Stimulated activated CD8-positive, alpha-beta memory T cell treated with anti-CD3 and anti-CD28 coated beads, Interleukin-7, amount 100 ng/mL, for 48 hours (primary cell): ENCODE data around the gene ABCC2.
"Not testable (repeated sequence)": the region's sequence is repeated elsewhere in the genome, so short reads cannot be mapped to it uniquely, and the experiment has no call there.

Experiments
- DNase-seq, 2 donors: peaks; one replicate each; pipeline ENCODE4 v3.0.0-alpha.2; 2020; ENCODE audit warnings: low read depth in 1 of 2; ENCODE audit errors: extremely low read depth in 1 of 2

Gene ABCC2

DNA sequence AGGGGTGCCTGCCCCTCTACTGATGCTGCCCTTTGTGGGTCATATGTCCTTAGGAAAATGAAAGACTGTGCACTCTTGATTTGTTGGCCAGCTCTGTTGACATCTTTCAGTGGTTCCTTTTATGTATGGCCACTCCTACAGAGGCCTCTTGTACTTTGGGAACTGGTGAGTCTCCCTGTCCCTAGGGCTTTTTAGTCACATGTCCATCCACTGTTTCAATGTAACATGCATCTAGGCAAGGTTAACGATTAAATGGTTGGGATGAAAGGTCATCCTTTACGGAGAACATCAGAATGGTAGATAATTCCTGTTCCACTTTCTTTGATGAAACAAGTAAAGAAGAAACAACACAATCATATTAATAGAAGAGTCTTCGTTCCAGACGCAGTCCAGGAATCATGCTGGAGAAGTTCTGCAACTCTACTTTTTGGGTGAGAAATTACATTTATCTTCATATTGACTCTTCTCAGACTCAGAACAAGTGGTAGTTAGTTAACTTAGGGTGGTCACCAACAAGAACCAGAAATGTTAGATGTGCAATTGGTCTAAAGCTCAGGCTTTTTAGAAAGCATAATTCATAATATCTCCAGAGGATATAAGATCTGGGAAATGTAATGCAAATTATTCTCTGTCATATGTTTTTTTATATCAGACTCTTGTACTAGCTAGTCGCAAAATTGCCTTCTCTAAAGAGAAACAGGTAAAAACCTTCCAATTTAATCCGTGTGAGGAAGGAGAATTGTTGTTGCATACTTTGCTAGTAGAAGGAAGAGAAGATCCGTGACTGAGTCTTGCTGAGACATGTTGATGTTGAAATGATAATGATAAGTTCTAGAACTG is at the start of gene ABCC2:
TSS of gene ABCC2 (plus strand) at position 194 of the 840 bp plus-strand sequence. CDS start at position 399, 205 bp downstream.
- DNase-seq, result no peak

DNA sequence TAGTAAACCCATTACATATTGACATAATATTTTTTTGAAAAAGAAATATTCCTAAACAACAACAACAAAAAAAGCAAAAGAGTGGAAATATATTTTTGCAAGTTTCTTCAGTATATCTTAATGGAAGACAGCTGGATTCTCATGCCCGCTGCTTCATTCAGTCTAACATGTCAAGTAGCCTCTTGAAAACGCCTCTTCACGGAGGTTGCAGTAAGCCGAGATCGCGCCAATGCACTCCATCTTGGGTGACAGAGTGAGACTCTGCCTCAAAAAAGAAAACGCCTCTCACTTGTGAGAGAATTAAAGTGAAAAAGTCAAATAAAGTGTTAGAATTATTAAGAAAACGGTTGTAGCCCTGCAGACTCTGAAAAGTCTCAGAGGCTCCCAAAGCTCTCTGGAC is 49.1 kb upstream of the ABCC2 start:
- DNase-seq, result no peak

DNA sequence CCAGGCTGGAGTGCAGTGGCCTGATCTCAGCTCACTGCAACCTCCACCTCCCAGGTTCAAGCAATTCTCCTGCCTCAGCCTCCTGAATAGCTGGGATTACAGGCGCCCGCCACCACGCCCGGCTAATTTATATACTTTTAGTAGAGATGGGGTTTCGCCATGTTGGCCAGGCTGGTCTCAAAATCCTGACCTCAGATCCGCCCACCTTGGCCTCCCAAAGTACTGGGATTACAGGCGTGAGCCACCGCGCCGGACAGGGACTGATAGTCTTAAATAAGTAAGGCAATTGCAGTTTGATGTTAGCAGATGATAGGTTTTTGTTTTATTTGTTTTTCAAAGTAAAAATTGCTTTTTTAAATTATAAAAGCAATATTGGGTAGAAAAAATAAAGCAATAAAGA is 48.3 kb upstream of the ABCC2 start:
- DNase-seq, result not testable (repeated sequence)

DNA sequence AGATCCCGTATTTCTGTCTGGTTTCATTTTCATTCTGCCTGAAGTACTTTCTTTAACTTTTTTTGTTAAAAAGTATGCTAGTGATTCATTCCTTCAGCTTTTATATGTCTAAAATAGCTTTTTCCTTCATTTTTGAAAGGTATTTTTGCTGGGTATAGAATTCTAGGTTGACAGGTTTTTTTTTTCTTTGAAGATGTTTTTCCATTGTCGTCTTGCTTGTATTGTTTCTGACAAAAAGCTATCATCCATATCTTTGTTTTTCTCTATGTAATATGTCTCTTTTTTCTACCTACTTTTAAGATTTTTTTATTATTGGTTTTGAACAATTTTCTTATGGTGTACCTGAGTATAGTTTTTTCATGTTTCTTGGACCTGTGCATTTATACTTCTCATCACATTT is 42.2 kb upstream of the ABCC2 start:
- no peak for DNase-seq

DNA sequence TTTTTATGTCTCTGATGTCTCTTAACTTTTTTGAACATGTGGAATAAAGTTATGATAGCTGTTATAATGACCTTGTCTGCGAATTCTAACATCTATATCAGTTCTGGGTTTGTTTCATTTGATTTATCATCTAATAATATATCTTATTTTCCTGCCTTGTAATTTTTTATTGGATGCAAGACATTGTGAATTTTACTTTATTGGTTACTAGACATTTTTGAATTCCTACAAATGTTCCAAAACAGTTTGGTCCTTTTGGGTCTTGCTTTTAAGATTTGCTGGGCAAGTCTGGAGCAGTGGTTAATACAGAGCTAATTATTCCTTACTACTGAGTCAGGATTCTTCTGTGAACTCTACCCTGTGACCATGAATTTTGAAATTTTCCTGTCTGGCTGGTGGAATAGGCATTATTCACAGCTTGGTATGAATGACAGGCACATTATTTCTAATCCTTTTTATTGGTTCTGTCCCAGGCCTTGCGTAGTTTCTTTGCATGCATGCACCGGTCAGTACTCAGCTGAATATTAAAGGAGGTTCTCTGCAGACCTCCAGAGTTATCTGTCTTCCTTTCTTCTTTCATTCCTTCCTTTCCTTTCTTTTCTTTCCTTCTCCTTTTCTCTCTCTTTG is 41.4 kb upstream of the ABCC2 start:
- DNase-seq, result no peak

DNA sequence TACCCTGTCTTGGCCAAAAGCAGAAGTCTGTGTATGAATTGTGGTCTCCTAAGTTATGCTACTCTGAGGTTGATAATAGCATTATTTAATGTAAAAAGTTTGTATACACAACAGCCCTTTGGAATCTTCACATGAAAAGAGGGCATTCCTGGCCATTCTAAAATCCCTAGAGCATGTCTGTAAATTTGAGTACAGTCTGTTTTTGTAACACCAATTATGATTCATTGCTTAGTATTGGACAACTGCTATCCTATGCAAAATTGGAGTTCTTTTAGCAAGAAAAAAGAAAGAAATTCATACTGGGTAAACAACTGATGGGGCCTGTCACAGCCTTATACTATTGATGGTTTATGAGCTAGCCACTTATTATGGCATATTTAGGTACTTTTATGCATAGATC is 40.2 kb upstream of the ABCC2 start:
- DNase-seq, result no peak

DNA sequence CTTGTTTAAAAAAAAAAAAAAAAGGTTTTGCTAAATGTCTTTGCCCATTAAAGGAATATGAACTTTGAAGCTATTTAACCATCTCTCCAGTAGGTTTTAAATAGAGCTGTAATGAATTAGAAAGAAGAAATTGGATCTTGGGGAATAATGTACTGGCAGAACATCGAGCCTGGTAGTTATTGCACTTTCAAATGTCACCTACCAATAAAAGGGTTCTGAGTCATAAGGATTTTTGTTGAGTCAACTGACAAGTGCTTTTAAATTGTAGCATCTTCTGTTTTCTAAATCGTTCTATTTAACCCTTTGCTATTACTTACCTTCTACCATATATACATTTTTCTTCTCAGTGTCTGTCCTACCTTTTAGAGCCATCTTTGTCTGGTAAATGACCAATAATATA is 39.7 kb upstream of the ABCC2 start:
- no peak for DNase-seq

DNA sequence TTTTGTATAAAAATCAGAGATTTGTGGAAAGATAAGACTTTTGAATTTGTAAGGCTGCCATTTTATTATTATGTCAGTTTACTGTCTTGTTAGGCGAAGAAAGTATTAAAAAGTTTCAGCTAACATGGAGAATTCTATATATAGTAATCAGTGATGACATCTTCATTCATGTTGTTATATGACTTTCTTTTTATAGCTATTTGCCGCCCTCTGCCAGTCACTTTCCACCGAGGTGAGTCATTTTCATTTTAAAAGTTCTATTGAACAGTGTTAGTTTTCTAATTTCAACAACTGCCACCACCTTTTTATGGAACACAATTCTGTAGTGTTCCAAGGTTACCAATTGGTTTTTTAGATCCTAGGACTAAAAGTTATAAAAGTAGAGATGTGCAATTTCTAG is 38.6 kb upstream of the ABCC2 start:
- DNase-seq, result no peak

DNA sequence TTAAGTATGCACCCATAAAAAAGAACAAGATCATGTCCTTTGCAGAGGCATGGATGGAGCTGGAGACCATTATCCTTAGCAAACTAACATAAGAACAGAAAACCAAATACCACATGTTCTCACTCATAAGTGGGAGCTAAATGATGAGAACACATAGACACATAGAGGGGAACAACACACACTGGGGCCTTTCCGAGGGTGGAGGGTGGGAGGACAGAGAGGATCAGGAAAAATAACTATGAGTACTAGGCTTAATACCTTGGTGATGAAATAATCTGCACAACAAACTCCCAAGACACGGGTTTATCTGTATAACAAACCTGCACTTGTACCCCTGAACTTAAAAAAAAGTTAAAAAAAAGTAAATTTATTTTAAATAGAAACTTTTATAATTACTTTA is 36.3 kb upstream of the ABCC2 start:
- DNase-seq, result not testable (repeated sequence)

DNA sequence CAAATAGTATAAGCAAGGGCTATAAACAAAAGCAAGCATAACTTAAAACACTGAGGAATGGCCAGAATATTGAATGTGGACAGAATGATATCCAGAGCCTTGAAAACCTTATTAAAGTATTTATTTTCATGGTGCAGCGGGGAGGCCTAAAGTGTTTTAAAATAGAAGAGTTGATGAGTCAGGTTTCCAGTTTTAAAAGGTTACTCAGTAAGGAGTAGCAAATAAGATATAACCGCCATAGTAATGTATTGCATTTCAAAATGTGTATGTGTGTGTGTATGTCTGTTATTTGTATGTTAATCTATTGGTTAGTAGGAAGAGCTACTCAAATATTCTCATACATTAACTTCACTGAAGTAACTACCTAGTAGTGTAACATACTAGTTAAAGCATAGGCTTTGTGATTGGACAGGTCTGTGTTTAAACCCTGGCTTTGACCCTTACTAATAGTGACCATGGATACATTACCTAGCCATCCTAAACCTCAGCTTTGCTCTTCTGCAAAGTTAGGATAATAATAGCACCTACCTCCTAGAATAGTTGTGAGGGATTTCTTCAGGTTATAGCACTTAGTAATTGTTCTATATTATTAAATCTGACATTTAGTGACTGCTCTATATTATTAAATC is 33.5 kb upstream of the ABCC2 start:
- DNase-seq, result no peak

DNA sequence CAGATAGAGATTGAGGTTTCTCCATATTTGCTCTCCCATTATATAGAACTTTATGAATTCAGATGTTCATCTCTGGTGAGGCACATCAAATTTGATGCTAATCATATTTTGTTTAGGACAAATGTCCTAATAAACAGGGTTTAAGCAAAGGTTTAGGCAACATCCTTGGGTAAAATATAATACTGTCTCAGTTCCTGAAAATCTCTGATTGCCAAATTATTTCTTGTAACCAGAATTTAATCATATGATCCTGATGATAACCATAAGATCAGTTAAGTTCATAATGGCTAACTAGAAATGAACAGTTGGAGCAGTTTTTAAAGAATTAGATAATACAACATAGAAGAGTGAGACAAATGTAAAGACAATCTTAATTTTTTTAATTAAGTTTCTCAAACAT is 31.8 kb upstream of the ABCC2 start:
- no peak for DNase-seq

DNA sequence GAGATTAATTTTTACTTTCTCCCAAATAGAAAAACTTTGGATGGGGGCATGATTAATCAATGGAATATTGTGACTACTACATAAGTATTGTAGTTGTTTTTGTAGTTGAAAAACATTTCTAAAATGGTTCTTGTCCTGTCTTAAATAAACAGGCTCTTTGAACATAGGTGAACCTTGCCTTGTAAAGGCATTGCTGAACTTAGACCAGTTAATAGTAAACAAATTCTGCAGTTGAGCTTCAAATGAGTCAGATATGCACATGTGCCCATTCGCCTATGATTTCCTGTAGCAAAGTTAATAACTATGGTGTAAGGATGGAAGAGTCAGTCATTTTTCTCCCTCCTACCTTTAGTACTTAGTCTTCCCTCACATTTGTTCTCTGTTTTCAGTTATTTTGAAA is 27.8 kb upstream of the ABCC2 start:
- DNase-seq, result no peak

DNA sequence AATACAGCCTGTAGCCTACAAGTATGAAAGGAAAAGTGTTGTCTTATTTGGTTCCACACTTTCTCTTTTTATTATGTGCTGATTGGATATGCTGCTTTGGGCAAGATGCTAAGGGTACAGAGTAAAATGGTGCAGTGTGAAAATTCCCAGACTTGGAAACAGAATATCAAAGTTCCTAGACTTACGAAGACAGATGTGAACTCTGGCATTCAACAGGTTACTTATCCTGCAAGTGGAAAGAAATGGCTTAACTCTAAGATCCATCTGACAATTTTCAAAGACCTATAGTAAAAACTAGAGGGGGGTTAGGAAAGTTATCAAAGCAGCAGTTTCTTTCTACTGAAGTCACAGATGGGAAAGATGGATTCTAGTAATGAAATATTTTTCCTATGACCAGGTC is 26.3 kb upstream of the ABCC2 start:
- no peak for DNase-seq

DNA sequence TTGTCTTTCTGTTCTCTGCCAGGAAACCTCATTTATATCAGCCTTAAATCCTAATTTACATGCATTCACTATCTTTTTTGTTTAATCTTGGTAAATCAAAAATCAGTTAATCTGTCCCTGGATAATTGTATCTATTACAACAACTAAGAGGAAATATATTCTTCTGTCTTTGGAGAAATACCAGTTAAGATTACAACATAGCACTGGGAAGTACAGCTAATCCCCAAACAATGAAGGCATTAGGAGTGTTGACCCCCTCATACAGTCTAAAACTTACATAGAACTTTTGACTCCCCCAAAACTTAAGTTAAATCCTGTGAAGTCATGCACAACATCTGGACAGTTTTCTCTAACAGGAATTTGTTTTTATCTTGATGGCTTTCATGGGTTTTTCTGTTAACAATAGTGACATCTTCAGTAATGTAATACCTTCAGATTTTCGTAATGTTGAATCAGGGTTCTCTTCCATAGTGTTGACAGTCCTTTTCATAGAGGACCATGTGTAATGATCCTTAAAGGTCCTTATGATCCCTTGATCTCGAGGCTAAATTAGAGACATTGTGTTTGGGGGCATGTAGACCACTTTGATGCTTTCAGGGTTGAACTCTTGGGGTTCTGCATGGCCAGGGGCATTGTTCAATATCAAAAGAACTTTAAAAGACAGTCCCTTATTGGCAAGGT is 24.1 kb upstream of the ABCC2 start:
- DNase-seq, result no peak

DNA sequence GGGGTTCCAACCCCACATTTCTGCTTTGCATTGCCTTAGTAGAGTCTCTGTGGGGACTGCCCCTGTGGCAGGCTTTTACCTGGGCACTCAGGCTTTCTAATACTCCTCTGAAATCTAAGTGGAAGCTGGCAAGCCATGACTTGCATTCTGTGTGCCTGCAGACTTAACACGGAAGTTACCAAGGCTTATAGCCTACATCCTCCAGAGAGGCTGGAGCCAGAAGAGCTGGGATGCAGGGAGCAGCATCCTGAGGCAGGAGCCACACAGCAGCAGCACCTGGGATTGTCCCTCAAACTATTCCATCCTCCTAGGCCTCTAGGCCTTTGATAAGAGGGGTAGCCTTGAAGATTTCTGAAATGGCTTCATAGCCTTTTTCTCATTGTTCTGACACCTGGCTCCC is 22.1 kb upstream of the ABCC2 start:
- no peak for DNase-seq

DNA sequence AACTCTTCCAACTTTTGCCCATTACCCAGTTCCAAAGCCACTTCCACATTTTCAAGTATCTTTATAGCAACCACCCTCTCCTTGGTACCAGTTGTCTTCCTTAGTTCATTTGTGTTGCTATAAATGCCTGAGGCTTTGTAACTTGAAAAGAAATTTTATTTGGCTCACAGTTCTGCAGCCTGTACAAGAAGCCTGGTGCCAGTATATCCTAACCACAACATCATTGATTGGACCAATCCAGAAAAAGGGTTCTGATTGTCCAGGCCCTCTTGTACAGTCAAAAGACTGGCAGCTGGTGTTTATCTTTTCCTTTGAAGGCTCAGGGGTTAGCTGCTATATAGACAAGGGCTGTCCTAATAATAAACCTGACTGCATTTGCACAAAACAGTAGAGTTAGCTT is 21.1 kb upstream of the ABCC2 start:
- no peak for DNase-seq

DNA sequence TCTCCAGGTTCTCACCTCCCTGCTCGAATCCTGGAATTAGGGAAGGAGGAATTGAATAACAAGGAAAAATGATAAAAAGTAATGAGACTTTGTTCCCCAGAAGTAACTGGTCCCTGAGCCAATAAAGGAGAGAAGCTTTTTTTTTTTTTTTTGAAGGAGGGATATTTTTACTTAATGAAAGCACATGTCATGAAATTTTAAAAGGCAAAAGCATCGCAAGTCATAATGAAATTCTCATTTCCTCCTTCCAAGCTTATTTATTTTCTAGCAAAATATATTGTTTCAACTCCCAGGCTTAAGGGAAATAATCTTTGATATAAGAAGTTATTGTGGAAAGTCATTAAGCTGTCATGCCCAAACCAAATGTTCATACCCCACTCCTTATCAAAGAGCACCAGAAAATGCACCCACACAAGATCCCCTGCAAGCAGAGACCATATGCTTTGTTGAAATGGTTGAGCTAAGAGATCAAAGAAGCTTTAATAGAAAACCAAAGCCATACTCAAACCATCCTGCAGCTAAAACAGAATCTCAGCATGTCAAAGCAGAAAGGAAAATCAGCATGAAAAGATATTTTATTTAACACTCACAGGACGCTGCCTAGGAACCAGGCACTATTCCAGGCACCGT is 16.7 kb upstream of the ABCC2 start:
- DNase-seq, result no peak

DNA sequence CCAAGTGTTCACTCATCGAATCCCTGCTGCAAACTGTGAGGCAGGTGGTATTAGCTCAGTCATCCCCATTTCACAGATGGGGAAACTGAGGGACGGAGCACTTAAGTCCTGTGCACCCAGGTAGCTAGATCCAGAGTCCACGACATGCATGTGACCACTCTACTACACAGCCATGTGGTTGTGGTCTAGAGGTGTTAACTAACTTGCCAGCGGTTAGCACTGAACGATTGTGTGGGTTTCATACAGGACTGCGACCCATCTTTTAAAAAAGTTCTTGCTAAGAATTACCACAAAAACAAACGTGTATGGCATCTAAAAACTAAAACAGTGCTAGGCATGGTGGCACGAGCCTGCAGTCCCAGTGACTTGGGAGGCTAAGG is 16.1 kb upstream of the ABCC2 start:
- no peak for DNase-seq

DNA sequence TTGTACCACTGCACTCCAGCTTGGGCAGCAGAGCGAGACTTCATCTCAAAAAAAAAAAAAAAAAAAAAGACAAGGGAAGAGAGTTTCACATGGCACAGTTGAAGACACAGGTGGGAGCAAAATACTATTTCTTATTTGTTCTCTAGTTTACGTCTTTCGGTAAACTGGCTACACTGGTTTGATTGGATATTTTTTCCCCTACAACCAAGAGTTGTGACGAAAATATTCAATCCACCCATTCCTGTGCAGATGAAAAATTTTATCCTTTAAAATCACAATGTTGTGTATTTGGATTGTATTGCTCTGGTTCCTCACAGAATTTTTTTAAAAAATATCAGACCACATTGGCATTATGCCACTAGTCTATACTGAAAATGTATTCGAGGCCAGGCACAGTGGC is 14.5 kb upstream of the ABCC2 start:
- DNase-seq, result no peak

DNA sequence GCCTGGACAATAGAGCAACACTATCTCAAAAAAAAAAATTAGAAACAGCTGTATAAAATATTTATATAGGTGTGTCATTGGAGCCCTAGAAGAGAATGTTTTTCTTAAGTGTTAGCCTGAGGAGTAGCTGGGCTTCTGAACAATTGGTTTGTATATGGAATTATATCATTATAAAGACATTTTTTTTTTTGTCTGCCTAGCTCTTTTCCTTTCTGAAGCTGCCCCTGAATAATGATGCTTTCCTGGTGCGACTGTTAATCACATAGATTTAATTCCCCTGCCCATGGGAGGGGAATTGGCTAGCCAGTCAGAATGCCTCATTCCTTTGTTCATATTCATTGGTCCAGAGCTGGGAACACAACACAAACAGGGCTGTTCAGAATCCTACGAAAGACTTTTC is 13.9 kb upstream of the ABCC2 start:
- no peak for DNase-seq

DNA sequence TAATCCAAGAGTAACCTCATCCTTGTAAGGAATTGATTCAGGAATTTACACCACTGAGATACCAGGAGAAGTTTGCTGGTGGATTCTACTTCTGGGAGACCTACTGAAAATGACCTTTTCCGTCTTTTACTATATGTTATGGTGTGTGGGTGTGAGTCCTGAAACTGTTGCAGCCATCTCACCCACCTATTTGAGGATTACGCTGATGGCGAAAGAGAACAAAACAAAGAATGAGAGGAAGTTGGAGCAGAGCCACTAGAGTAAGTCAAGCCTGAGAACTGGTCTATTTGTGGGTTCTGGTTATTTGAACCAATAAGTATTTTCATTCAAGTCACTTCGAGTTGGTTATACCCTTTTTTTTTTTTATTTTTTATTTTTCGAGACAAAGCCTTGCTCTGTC is 12.7 kb upstream of the ABCC2 start:
- DNase-seq, result no peak
